ENCODE data around the gene TTC7B. TPM values are rescaled to one million over a fixed set of nuclear protein-coding genes. Genes with fewer than 3 reads are reported as not detected.

Gene TTC7B
- total RNA-seq, 2 experiments from 2014 or later = 4.9 to 8.3 TPM

GRCh38 chr14:90513161-90514014, 302.8 kb downstream of the TTC7B start:
- CTCF ChIA-PET = interaction anchor here (2.0 kb wide), 1 partner anchor 13 kb away, joined by 6 read pairs; no protein-coding TSS in a partner anchor

GRCh38 chr14:90512329-90512991, 303.8 kb downstream of the TTC7B start:
- no peaks in the 10 kb centered on the region for H3K36me3 Mint-ChIP-seq
- no peak overlapping the region for H3K27ac Mint-ChIP-seq
- H3K9me3 Mint-ChIP-seq (ENCODE audit: low read depth) = no peaks in the 10 kb centered on the region
- no peak overlapping the region for H3K4me3 Mint-ChIP-seq
- H3K27me3 Mint-ChIP-seq = peaks cover 27% of the 10 kb centered on the region
- CTCF ChIA-PET = interaction anchor here (2.0 kb wide), 1 partner anchor 12 kb away, joined by 6 read pairs; no protein-coding TSS in a partner anchor
- ATAC-seq (no peak), DNase-seq (no peak)
- H3K4me1 Mint-ChIP-seq = no peaks in the 10 kb centered on the region

More at GRCh38 chr14:90513161-90514014, 302.8 kb downstream of the TTC7B start:
- Mint-ChIP-seq H3K36me3 (no peaks in the 10 kb centered on the region), H3K27ac (no peak overlapping the region), H3K4me1 (no peaks in the 10 kb centered on the region), H3K4me3 (no peak overlapping the region), H3K27me3 (peaks cover 18% of the 10 kb centered on the region), H3K9me3 (ENCODE audit: low read depth) (no peaks in the 10 kb centered on the region)
- ATAC-seq = no peak
- no peak for DNase-seq

- no peak for ATAC-seq
- Mint-ChIP-seq H3K36me3 (no peaks in the 10 kb centered on the region), H3K4me1 (no peaks in the 10 kb centered on the region), H3K27ac (no peak overlapping the region), H3K27me3 (peaks cover 28% of the 10 kb centered on the region), H3K9me3 (ENCODE audit: low read depth) (no peaks in the 10 kb centered on the region), H3K4me3 (no peak overlapping the region)
- DNase-seq = no peak
- CTCF ChIA-PET = interaction anchor here (2.0 kb wide), 1 partner anchor 11 kb away, joined by 6 read pairs; no protein-coding TSS in a partner anchor
Observed at GRCh38 chr14:90511795-90512328, 304.4 kb downstream of the TTC7B start.

- Mint-ChIP-seq H3K36me3 (no peaks in the 10 kb centered on the region), H3K27me3 (peaks cover 28% of the 10 kb centered on the region), H3K9me3 (ENCODE audit: low read depth) (no peaks in the 10 kb centered on the region), H3K4me1 (no peaks in the 10 kb centered on the region), H3K4me3 (no peak overlapping the region), H3K27ac (no peak overlapping the region)
- DNase-seq (no peak), ATAC-seq (no peak)
- CTCF ChIA-PET = interaction anchor here (2.0 kb wide), 1 partner anchor 10 kb away, joined by 6 read pairs; no protein-coding TSS in a partner anchor
Observed at GRCh38 chr14:90511252-90511651, 305.0 kb downstream of the TTC7B start.

- ATAC-seq = no peak
- Mint-ChIP-seq H3K9me3 (ENCODE audit: low read depth) (no peaks in the 10 kb centered on the region), H3K4me3 (no peak overlapping the region), H3K27me3 (peaks cover 28% of the 10 kb centered on the region), H3K27ac (no peak overlapping the region), H3K36me3 (no peaks in the 10 kb centered on the region), H3K4me1 (no peaks in the 10 kb centered on the region)
- CTCF ChIA-PET = interaction anchor here (0.8 kb wide), 1 partner anchor 36 kb away, joined by 3 read pairs; no protein-coding TSS in a partner anchor
- no peak for DNase-seq
Observed at GRCh38 chr14:90510159-90510558, 306.1 kb downstream of the TTC7B start.

- Mint-ChIP-seq H3K4me3 (no peak overlapping the region), H3K27ac (no peak overlapping the region), H3K9me3 (ENCODE audit: low read depth) (no peaks in the 10 kb centered on the region), H3K36me3 (no peaks in the 10 kb centered on the region), H3K4me1 (no peaks in the 10 kb centered on the region), H3K27me3 (peaks cover 28% of the 10 kb centered on the region)
- DNase-seq = no peak
- ATAC-seq = no peak
- CTCF ChIA-PET = no interaction called here
Observed at GRCh38 chr14:90509403-90509802, 306.8 kb downstream of the TTC7B start.

- ATAC-seq (no peak), DNase-seq (no peak)
- H3K4me1 Mint-ChIP-seq = no peaks in the 10 kb centered on the region
- peaks cover 28% of the 10 kb centered on the region for H3K27me3 Mint-ChIP-seq
- no peaks in the 10 kb centered on the region for H3K36me3 Mint-ChIP-seq
- no peak overlapping the region for H3K4me3 Mint-ChIP-seq
- H3K27ac Mint-ChIP-seq = no peak overlapping the region
- no peaks in the 10 kb centered on the region for H3K9me3 Mint-ChIP-seq (ENCODE audit: low read depth)
- CTCF ChIA-PET = no interaction called here
Observed at GRCh38 chr14:90508536-90509254, 307.5 kb downstream of the TTC7B start.

- peaks cover 28% of the 10 kb centered on the region for H3K27me3 Mint-ChIP-seq
- H3K36me3 Mint-ChIP-seq = no peaks in the 10 kb centered on the region
- H3K4me3 Mint-ChIP-seq = no peak overlapping the region
- ATAC-seq (no peak), DNase-seq (no peak)
- no peaks in the 10 kb centered on the region for H3K4me1 Mint-ChIP-seq
- no peaks in the 10 kb centered on the region for H3K9me3 Mint-ChIP-seq (ENCODE audit: low read depth)
- CTCF ChIA-PET = no interaction called here
- no peak overlapping the region for H3K27ac Mint-ChIP-seq
Observed at GRCh38 chr14:90508036-90508435, 308.2 kb downstream of the TTC7B start.

GRCh38 chr14:90507428-90507827, 308.8 kb downstream of the TTC7B start:
- Mint-ChIP-seq H3K36me3 (no peaks in the 10 kb centered on the region), H3K27ac (no peak overlapping the region), H3K4me1 (no peaks in the 10 kb centered on the region), H3K27me3 (peaks cover 32% of the 10 kb centered on the region), H3K4me3 (no peak overlapping the region), H3K9me3 (ENCODE audit: low read depth) (no peaks in the 10 kb centered on the region)
- DNase-seq = no peak
- CTCF ChIA-PET = no interaction called here
- ATAC-seq = no peak

- ATAC-seq = no peak
- CTCF ChIA-PET = no interaction called here
Observed at GRCh38 chr14:90506748-90507147, 309.5 kb downstream of the TTC7B start.

GRCh38 chr14:90505531-90505930, 310.7 kb downstream of the TTC7B start:
- Mint-ChIP-seq H3K36me3 (no peaks in the 10 kb centered on the region), H3K4me3 (no peak overlapping the region), H3K9me3 (ENCODE audit: low read depth) (no peaks in the 10 kb centered on the region), H3K4me1 (peaks cover 8% of the 10 kb centered on the region), H3K27me3 (peaks cover 32% of the 10 kb centered on the region), H3K27ac (no peak overlapping the region)
- CTCF ChIA-PET = no interaction called here
- ATAC-seq (no peak), DNase-seq (no peak)

More at GRCh38 chr14:90506748-90507147, 309.5 kb downstream of the TTC7B start:
- DNase-seq = no peak
- H3K27ac Mint-ChIP-seq = no peak overlapping the region
- no peaks in the 10 kb centered on the region for H3K36me3 Mint-ChIP-seq
- peaks cover 32% of the 10 kb centered on the region for H3K27me3 Mint-ChIP-seq
- H3K4me3 Mint-ChIP-seq = no peak overlapping the region
- no peaks in the 10 kb centered on the region for H3K9me3 Mint-ChIP-seq (ENCODE audit: low read depth)
- no peaks in the 10 kb centered on the region for H3K4me1 Mint-ChIP-seq

- CTCF ChIA-PET = no interaction called here
Observed at GRCh38 chr14:90504643-90505042, 311.6 kb downstream of the TTC7B start.

GRCh38 chr14:90503582-90503981, 312.6 kb downstream of the TTC7B start:
- ATAC-seq (no peak), DNase-seq (no peak)
- CTCF ChIA-PET = no interaction called here
- Mint-ChIP-seq H3K27me3 (peaks cover 16% of the 10 kb centered on the region), H3K9me3 (ENCODE audit: low read depth) (no peaks in the 10 kb centered on the region), H3K27ac (no peak overlapping the region), H3K36me3 (no peaks in the 10 kb centered on the region), H3K4me1 (peaks cover 9% of the 10 kb centered on the region), H3K4me3 (no peak overlapping the region)

More at GRCh38 chr14:90504643-90505042, 311.6 kb downstream of the TTC7B start:
- no peak for DNase-seq
- Mint-ChIP-seq H3K9me3 (ENCODE audit: low read depth) (no peaks in the 10 kb centered on the region), H3K27ac (no peak overlapping the region), H3K27me3 (peaks cover 27% of the 10 kb centered on the region), H3K4me1 (peaks cover 9% of the 10 kb centered on the region), H3K4me3 (no peak overlapping the region), H3K36me3 (no peaks in the 10 kb centered on the region)
- ATAC-seq = no peak

Measured in activated CD8-positive, alpha-beta memory T cell treated with anti-CD3 and anti-CD28 coated beads, Interleukin-2, amount 10 ng/mL, durations not matched to agents 7 days and 5 days (primary cell).